Measurements from ENCODE around the gene TMSB4X.

Gene TMSB4X

GRCh38 chrX:12945494-12945893 lies 29.4 kb upstream of the TMSB4X start:
- Histone ChIP-seq H3K27ac (ENCODE audit: low read length) (no peak overlapping the region), H2AFZ (ENCODE audit: low read depth, low read length) (no peak overlapping the region), H3K4me3 (ENCODE audit: low read length) (no peak overlapping the region), H3K27me3 (ENCODE audit: low read depth, low read length) (no peaks in the 10 kb centered on the region), H3K9ac (ENCODE audit: low read length) (no peak overlapping the region), H3K4me2 (ENCODE audit: low read length) (no peak overlapping the region), H3K4me1 (ENCODE audit: low read length) (peaks cover 39% of the 10 kb centered on the region), H3K36me3 (replicated peaks; ENCODE audit: low read depth, low read length) (no peaks in the 10 kb centered on the region), H3K79me2 (ENCODE audit: low read length) (peaks cover 35% of the 10 kb centered on the region), H4K20me1 (ENCODE audit: insufficient read depth, low read length) (no peaks in the 10 kb centered on the region), H3K9me3 (ENCODE audit: insufficient read depth, low read length) (no peaks in the 10 kb centered on the region)
- no peak for TF ChIP-seq CTCF (IDR thresholded peaks at IDR 0.05; ENCODE audit: low read depth, low read length)
- no peak for TF ChIP-seq EZH2phosphoT487 (IDR thresholded peaks at IDR 0.05; ENCODE audit: low read depth)

- no peak for TF ChIP-seq CTCF (IDR thresholded peaks at IDR 0.05; ENCODE audit: low read depth, low read length)
- no peak for TF ChIP-seq EZH2phosphoT487 (IDR thresholded peaks at IDR 0.05; ENCODE audit: low read depth)
- Histone ChIP-seq H2AFZ (ENCODE audit: low read depth, low read length) (no peak overlapping the region), H3K9me3 (ENCODE audit: insufficient read depth, low read length) (no peaks in the 10 kb centered on the region), H4K20me1 (ENCODE audit: insufficient read depth, low read length) (no peaks in the 10 kb centered on the region), H3K4me2 (ENCODE audit: low read length) (no peak overlapping the region), H3K4me3 (ENCODE audit: low read length) (no peak overlapping the region), H3K36me3 (replicated peaks; ENCODE audit: low read depth, low read length) (no peaks in the 10 kb centered on the region), H3K27me3 (ENCODE audit: low read depth, low read length) (no peaks in the 10 kb centered on the region), H3K27ac (ENCODE audit: low read length) (no peak overlapping the region), H3K79me2 (ENCODE audit: low read length) (peaks cover 39% of the 10 kb centered on the region), H3K4me1 (ENCODE audit: low read length) (peaks cover 47% of the 10 kb centered on the region), H3K9ac (ENCODE audit: low read length) (no peak overlapping the region)
These were observed 28.5 kb upstream of the TMSB4X start for GRCh38 chrX:12946406-12946805.

GRCh38 chrX:12946838-12947544 lies 27.9 kb upstream of the TMSB4X start:
- H2AFZ ChIP-seq (ENCODE audit: low read depth, low read length): peak overlapping the region; percentile 56
- no peaks in the 10 kb centered on the region for H3K36me3 ChIP-seq (replicated peaks; ENCODE audit: low read depth, low read length)
- peak overlapping the region; percentile 87 for H3K4me2 ChIP-seq (ENCODE audit: low read length)
- H3K79me2 ChIP-seq (ENCODE audit: low read length): peaks cover 39% of the 10 kb centered on the region
- no peaks in the 10 kb centered on the region for H3K27me3 ChIP-seq (ENCODE audit: low read depth, low read length)
- peak overlapping the region; percentile 98 for H3K27ac ChIP-seq (ENCODE audit: low read length)
- TF ChIP-seq EZH2phosphoT487 (IDR thresholded peaks at IDR 0.05; ENCODE audit: low read depth) (no peak), CTCF (IDR thresholded peaks at IDR 0.05; ENCODE audit: low read depth, low read length) (peak; percentile 99)
- peak overlapping the region; percentile 87 for H3K9ac ChIP-seq (ENCODE audit: low read length)
- H3K9me3 ChIP-seq (ENCODE audit: insufficient read depth, low read length): no peaks in the 10 kb centered on the region
- H4K20me1 ChIP-seq (ENCODE audit: insufficient read depth, low read length): no peaks in the 10 kb centered on the region
- peak overlapping the region; percentile 53 for H3K4me3 ChIP-seq (ENCODE audit: low read length)
- peaks cover 53% of the 10 kb centered on the region for H3K4me1 ChIP-seq (ENCODE audit: low read length)

GRCh38 chrX:12947545-12948235 lies 27.2 kb upstream of the TMSB4X start:
- Histone ChIP-seq H3K27me3 (ENCODE audit: low read depth, low read length) (no peaks in the 10 kb centered on the region), H3K4me2 (ENCODE audit: low read length) (peak overlapping the region; percentile 87), H3K79me2 (ENCODE audit: low read length) (peaks cover 44% of the 10 kb centered on the region), H3K27ac (ENCODE audit: low read length) (peak overlapping the region; percentile 98), H3K9ac (ENCODE audit: low read length) (peak overlapping the region; percentile 87), H3K4me1 (ENCODE audit: low read length) (peaks cover 59% of the 10 kb centered on the region), H3K36me3 (replicated peaks; ENCODE audit: low read depth, low read length) (no peaks in the 10 kb centered on the region), H3K4me3 (ENCODE audit: low read length) (peak overlapping the region; percentile 53; the same call in 1 of the 2 replicates), H2AFZ (ENCODE audit: low read depth, low read length) (peak overlapping the region; percentile 56; the same call in 1 of the 2 replicates), H3K9me3 (ENCODE audit: insufficient read depth, low read length) (no peaks in the 10 kb centered on the region), H4K20me1 (ENCODE audit: insufficient read depth, low read length) (no peaks in the 10 kb centered on the region)
- TF ChIP-seq CTCF (IDR thresholded peaks at IDR 0.05; ENCODE audit: low read depth, low read length): no peak
- no peak for TF ChIP-seq EZH2phosphoT487 (IDR thresholded peaks at IDR 0.05; ENCODE audit: low read depth)
